GM18499 (cell line): ENCODE results near the gene MAPKAPK5.
"Not testable (repeated sequence)": the region's sequence is repeated elsewhere in the genome, so short reads cannot be mapped to it uniquely, and the experiment has no call there.

ENCODE experiments used
- ATAC-seq: cut with Tn5 transposase; IDR thresholded peaks from one replicate; pipeline ENCODE4 v1.9.1; 2021; ENCODE audit warnings: moderate number of reproducible peaks; ENCODE audit not compliant: insufficient read depth, unreplicated experiment

MAPKAPK5 gene

GRCh38 chr12:111870706-111871105 is 28.7 kb downstream of the MAPKAPK5 start:
- ATAC-seq = no peak

GRCh38 chr12:111873113-111873512 is 31.1 kb downstream of the MAPKAPK5 start:
- ATAC-seq = no peak

- no peak for ATAC-seq
These were observed 39.7 kb downstream of the MAPKAPK5 start for GRCh38 chr12:111881716-111882115.

GRCh38 chr12:111886662-111887545 is 44.9 kb downstream of the MAPKAPK5 start:
- ATAC-seq = no peak

GRCh38 chr12:111887926-111888745 is 46.1 kb downstream of the MAPKAPK5 start:
- ATAC-seq = no peak

- no peak for ATAC-seq
These were observed 51.3 kb downstream of the MAPKAPK5 start for GRCh38 chr12:111893287-111893686.

- ATAC-seq = no peak
These were observed 52.5 kb downstream of the MAPKAPK5 start for GRCh38 chr12:111894556-111894955.

- no peak for ATAC-seq
These were observed 59.2 kb downstream of the MAPKAPK5 start for GRCh38 chr12:111901182-111901581.

GRCh38 chr12:111904446-111904975 is 62.5 kb downstream of the MAPKAPK5 start:
- ATAC-seq = no peak

- no peak for ATAC-seq
These were observed 63.5 kb downstream of the MAPKAPK5 start for GRCh38 chr12:111905502-111905901.

GRCh38 chr12:111907740-111908139 is 65.7 kb downstream of the MAPKAPK5 start:
- ATAC-seq = no peak

- no peak for ATAC-seq
These were observed 83.1 kb downstream of the MAPKAPK5 start for GRCh38 chr12:111925171-111925570.

GRCh38 chr12:111926631-111927030 is 84.6 kb downstream of the MAPKAPK5 start:
- no peak for ATAC-seq

- ATAC-seq = no peak
These were observed 85.3 kb downstream of the MAPKAPK5 start for GRCh38 chr12:111927346-111927745.

- ATAC-seq = no peak
These were observed 90.2 kb downstream of the MAPKAPK5 start for GRCh38 chr12:111932241-111932640.

GRCh38 chr12:111936869-111937268 is 94.8 kb downstream of the MAPKAPK5 start:
- ATAC-seq = no peak

- no peak for ATAC-seq
These were observed 95.4 kb downstream of the MAPKAPK5 start for GRCh38 chr12:111937429-111937828.

- no peak for ATAC-seq
These were observed 100.5 kb downstream of the MAPKAPK5 start for GRCh38 chr12:111942557-111942956.

GRCh38 chr12:111943929-111944328 is 101.9 kb downstream of the MAPKAPK5 start:
- ATAC-seq = no peak

GRCh38 chr12:111950961-111951676 is 109.1 kb downstream of the MAPKAPK5 start:
- not testable (repeated sequence) for ATAC-seq
